ENCODE measurements around the gene DGKI.
"Not testable (repeated sequence)": the region's sequence is repeated elsewhere in the genome, so short reads cannot be mapped to it uniquely, and the experiment has no call there.

DGKI gene

GRCh38 chr7:137453356-137453755 is 393.4 kb downstream of the DGKI start:
- H3K9me3 ChIP-seq (ENCODE audit: low read length) = no peaks in the 10 kb centered on the region
- H3K9me2 ChIP-seq (ENCODE audit: low read depth, low read length) = no peaks in the 10 kb centered on the region
- H3K79me2 ChIP-seq (ENCODE audit: insufficient read depth, low read length) = no peaks in the 10 kb centered on the region
- no peak overlapping the region for H2AFZ ChIP-seq (ENCODE audit: low read length)
- no peak overlapping the region for H3K27ac ChIP-seq (ENCODE audit: low read depth, low read length, poor library complexity, severe bottlenecking)
- H3F3A ChIP-seq (ENCODE audit: insufficient read depth, low read length) = no peaks in the 10 kb centered on the region
- no peak overlapping the region for H3K9ac ChIP-seq (ENCODE audit: low read length)
- no peaks in the 10 kb centered on the region for H3K27me3 ChIP-seq (ENCODE audit: insufficient read depth, low read length)
- no peaks in the 10 kb centered on the region for H3K36me3 ChIP-seq (ENCODE audit: insufficient read depth, low read length)
- TF ChIP-seq CTCF (IDR thresholded peaks at IDR 0.05; ENCODE audit: low read length) (no peak), EZH2 (IDR thresholded peaks at IDR 0.05; ENCODE audit: borderline replicate concordance, low read length) (no peak)
- no peaks in the 10 kb centered on the region for H4K20me1 ChIP-seq (ENCODE audit: insufficient read depth, low read length)
- H3K4me2 ChIP-seq (ENCODE audit: low read length) = no peak overlapping the region
- H3K4me1 ChIP-seq (ENCODE audit: insufficient read depth, low read length, severe bottlenecking) = no peaks in the 10 kb centered on the region
- H3K4me3 ChIP-seq (ENCODE audit: low read depth, low read length, poor library complexity, severe bottlenecking) = no peak overlapping the region

GRCh38 chr7:137449016-137449415 is 397.8 kb downstream of the DGKI start:
- Histone ChIP-seq H3K27me3 (ENCODE audit: insufficient read depth, low read length) (no peaks in the 10 kb centered on the region), H3K9me3 (ENCODE audit: low read length) (no peaks in the 10 kb centered on the region), H3K4me2 (ENCODE audit: low read length) (no peak overlapping the region), H3K36me3 (ENCODE audit: insufficient read depth, low read length) (no peaks in the 10 kb centered on the region), H2AFZ (ENCODE audit: low read length) (no peak overlapping the region), H3K79me2 (ENCODE audit: insufficient read depth, low read length) (no peaks in the 10 kb centered on the region), H3K9me2 (ENCODE audit: low read depth, low read length) (no peaks in the 10 kb centered on the region), H3F3A (ENCODE audit: insufficient read depth, low read length) (no peaks in the 10 kb centered on the region), H3K4me3 (ENCODE audit: low read depth, low read length, poor library complexity, severe bottlenecking) (no peak overlapping the region), H3K4me1 (ENCODE audit: insufficient read depth, low read length, severe bottlenecking) (no peaks in the 10 kb centered on the region), H3K9ac (ENCODE audit: low read length) (no peak overlapping the region), H3K27ac (ENCODE audit: low read depth, low read length, poor library complexity, severe bottlenecking) (no peak overlapping the region), H4K20me1 (ENCODE audit: insufficient read depth, low read length) (no peaks in the 10 kb centered on the region)
- TF ChIP-seq EZH2 (IDR thresholded peaks at IDR 0.05; ENCODE audit: borderline replicate concordance, low read length) = no peak
- no peak for TF ChIP-seq CTCF (IDR thresholded peaks at IDR 0.05; ENCODE audit: low read length)

GRCh38 chr7:137448572-137448971 is 398.2 kb downstream of the DGKI start:
- not testable (repeated sequence) for H3K27me3 ChIP-seq (ENCODE audit: insufficient read depth, low read length); H3K27ac ChIP-seq (ENCODE audit: low read depth, low read length, poor library complexity, severe bottlenecking); H3K4me3 ChIP-seq (ENCODE audit: low read depth, low read length, poor library complexity, severe bottlenecking); H3F3A ChIP-seq (ENCODE audit: insufficient read depth, low read length); H2AFZ ChIP-seq (ENCODE audit: low read length); H3K4me2 ChIP-seq (ENCODE audit: low read length); H4K20me1 ChIP-seq (ENCODE audit: insufficient read depth, low read length); H3K9ac ChIP-seq (ENCODE audit: low read length); H3K4me1 ChIP-seq (ENCODE audit: insufficient read depth, low read length, severe bottlenecking); H3K79me2 ChIP-seq (ENCODE audit: insufficient read depth, low read length); H3K36me3 ChIP-seq (ENCODE audit: insufficient read depth, low read length); H3K9me2 ChIP-seq (ENCODE audit: low read depth, low read length); H3K9me3 ChIP-seq (ENCODE audit: low read length)

GRCh38 chr7:137446025-137446424 is 400.7 kb downstream of the DGKI start:
- Histone ChIP-seq H3K9me2 (ENCODE audit: low read depth, low read length) (no peaks in the 10 kb centered on the region), H3K36me3 (ENCODE audit: insufficient read depth, low read length) (no peaks in the 10 kb centered on the region), H3K79me2 (ENCODE audit: insufficient read depth, low read length) (no peaks in the 10 kb centered on the region), H3K4me1 (ENCODE audit: insufficient read depth, low read length, severe bottlenecking) (no peaks in the 10 kb centered on the region), H3K4me3 (ENCODE audit: low read depth, low read length, poor library complexity, severe bottlenecking) (no peak overlapping the region), H3K9me3 (ENCODE audit: low read length) (no peaks in the 10 kb centered on the region), H3K4me2 (ENCODE audit: low read length) (no peak overlapping the region), H3K27ac (ENCODE audit: low read depth, low read length, poor library complexity, severe bottlenecking) (no peak overlapping the region), H3K9ac (ENCODE audit: low read length) (no peak overlapping the region), H3K27me3 (ENCODE audit: insufficient read depth, low read length) (no peaks in the 10 kb centered on the region), H2AFZ (ENCODE audit: low read length) (no peak overlapping the region), H4K20me1 (ENCODE audit: insufficient read depth, low read length) (no peaks in the 10 kb centered on the region), H3F3A (ENCODE audit: insufficient read depth, low read length) (no peaks in the 10 kb centered on the region)
- TF ChIP-seq CTCF (IDR thresholded peaks at IDR 0.05; ENCODE audit: low read length) (no peak), EZH2 (IDR thresholded peaks at IDR 0.05; ENCODE audit: borderline replicate concordance, low read length) (no peak)
